Upper lobe of left lung (tissue), 6 donors: Measurements from ENCODE around the gene SLC9A9. TPM values are rescaled to one million over a fixed set of nuclear protein-coding genes. Genes with fewer than 3 reads are reported as not detected.
"Not testable (repeated sequence)": the region's sequence is repeated elsewhere in the genome, so short reads cannot be mapped to it uniquely, and the experiment has no call there.

Experiments
- ATAC-seq, 2 donors: fragments of 200-7000 bp; cut with Tn5 transposase; one replicate each; pipeline ENCODE4 v1.9.1; 2022; ENCODE audit warnings: mild to moderate bottlenecking in 2 of 2, moderate library complexity in 2 of 2; ENCODE audit not compliant: low FRiP score in 2 of 2
- DNase-seq, 2 donors: peaks; one replicate each; pipeline ENCODE4 v3.0.0-alpha.2; 2019 to 2020
- H3K27ac ChIP-seq, 4 donors: fragments of 200-600 bp; sonication (generic); one replicate each; pipeline ENCODE4 v1.5.1; 2016 to 2019
- H3K27me3 ChIP-seq, 4 donors: fragments of 200-600 bp; sonication (generic); one replicate each; pipeline ENCODE4 v1.5.1; 2017 to 2019
- H3K36me3 ChIP-seq, 4 donors: fragments of 200-600 bp; sonication (generic); one replicate each; pipeline ENCODE4 v1.5.1; 2016 to 2019
- H3K4me1 ChIP-seq, 4 donors: fragments of 200-600 bp; sonication (generic); one replicate each; pipeline ENCODE4 v1.5.1; 2018 to 2019
- H3K4me3 ChIP-seq, 4 donors: fragments of 200-600 bp; sonication (generic); one replicate each; pipeline ENCODE4 v1.5.1; 2017 to 2019; ENCODE audit warnings: mild to moderate bottlenecking in 2 of 4, moderate library complexity in 1 of 4
- H3K9me3 ChIP-seq, 4 donors: fragments of 200-600 bp; sonication (generic); one replicate each; pipeline ENCODE4 v1.5.1; 2018 to 2019
- EP300 ChIP-seq, 4 donors: sonication (generic); formaldehyde crosslinking; IDR thresholded peaks; one replicate each; pipeline ENCODE4 v1.5.1; 2017; ENCODE audit warnings: antibody characterized with exemption in 4 of 4, control low read depth in 2 of 4
- POLR2A ChIP-seq, 4 donors: fragments of 450-650 bp; IDR thresholded peaks; one replicate each; pipeline ENCODE4 v1.5.1; 2016 to 2017; ENCODE audit warnings: antibody characterized with exemption in 4 of 4, mild to moderate bottlenecking in 2 of 4
- POLR2AphosphoS5 ChIP-seq, 2 donors: sonication (generic); formaldehyde crosslinking; IDR thresholded peaks; one replicate each; pipeline ENCODE4 v1.5.1; 2017; ENCODE audit warnings: antibody characterized with exemption in 2 of 2
- WGBS, 2 donors: methylation state at CpG; one replicate each; pipeline ENCODE4 v1.1.5; 2017 to 2018; 5-methylcytosine and 5-hydroxymethylcytosine counted together
- total RNA-seq, 6 donors: library from RNA; depleted of rRNA in 4 of 6; stranded (reverse); fragments of >200 nt in 4 of 6; gene quantifications; one replicate each; pipeline versions ENCODE4 v1.1.0 to v1.2.1, GENCODE V29; 2016 to 2021
- TF ChIP-seq, protein P1 (sequence below), 6 experiments: fragments of 450-650 bp in 4 of 6; fragments of 200-600 bp in 2 of 6; sonication (generic) in 2 of 6; IDR thresholded peaks; one replicate each; pipeline ENCODE4 v1.5.1; 2016 to 2019; ENCODE audit warnings: antibody characterized with exemption in 6 of 6
- donor health status: DM: no; HTN: no; CAD: no; lungs with moderate emphysema.
- donor health status: DM: no; HTN: yes; CAD: no; lungs with severe emphysema.

Gene SLC9A9
- total RNA-seq, 6 donors from 2014 or later, result 4.2 to 20.4 (median 8.7) TPM

DNA sequence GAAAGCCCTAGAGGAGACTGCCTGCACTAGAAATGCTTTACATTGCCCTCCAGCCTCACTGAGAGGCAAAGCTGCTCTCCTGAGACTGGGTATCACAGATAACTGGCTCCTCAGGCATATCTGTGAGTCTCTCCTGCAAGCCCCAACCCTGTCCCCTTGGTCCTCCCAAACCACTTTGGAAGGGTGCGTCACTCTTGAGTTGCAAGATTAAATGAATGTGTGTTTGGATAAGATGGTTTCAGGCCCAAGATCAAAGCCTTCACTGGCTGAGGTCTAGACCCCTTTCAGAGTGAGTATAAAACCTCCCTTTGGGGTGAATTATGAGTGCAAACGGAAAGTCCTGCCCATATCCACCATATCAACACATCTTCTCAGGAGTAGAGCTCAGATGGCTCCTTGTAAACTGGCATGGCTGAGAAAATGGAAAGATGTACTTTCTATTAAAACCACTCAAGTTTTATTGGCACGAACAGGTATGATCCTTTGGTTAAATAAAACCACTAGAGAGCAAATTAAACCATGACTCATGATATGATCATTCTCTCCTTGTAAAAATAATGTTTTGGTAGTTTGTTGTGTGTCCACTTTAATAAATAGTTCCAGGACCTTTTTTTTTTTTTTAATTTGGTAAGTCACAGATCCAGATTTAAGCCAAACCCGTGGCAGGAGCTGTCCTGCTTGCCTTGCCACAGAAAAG is 564.7 kb downstream of the SLC9A9 start:
- 84 to 85% methylated on average over 4 of the region's 4 CpGs for WGBS, 2 donors
- DNase-seq (no peak), ATAC-seq (no peak)
- Histone ChIP-seq H3K9me3 (no peaks in the 10 kb centered on the region), H3K4me3 (no peak overlapping the region), H3K27me3 (no peaks in the 10 kb centered on the region), H3K27ac (no peak overlapping the region), H3K36me3 (no peaks in the 10 kb centered on the region), H3K4me1 (no peaks in the 10 kb centered on the region)
- TF ChIP-seq, protein P1, sequence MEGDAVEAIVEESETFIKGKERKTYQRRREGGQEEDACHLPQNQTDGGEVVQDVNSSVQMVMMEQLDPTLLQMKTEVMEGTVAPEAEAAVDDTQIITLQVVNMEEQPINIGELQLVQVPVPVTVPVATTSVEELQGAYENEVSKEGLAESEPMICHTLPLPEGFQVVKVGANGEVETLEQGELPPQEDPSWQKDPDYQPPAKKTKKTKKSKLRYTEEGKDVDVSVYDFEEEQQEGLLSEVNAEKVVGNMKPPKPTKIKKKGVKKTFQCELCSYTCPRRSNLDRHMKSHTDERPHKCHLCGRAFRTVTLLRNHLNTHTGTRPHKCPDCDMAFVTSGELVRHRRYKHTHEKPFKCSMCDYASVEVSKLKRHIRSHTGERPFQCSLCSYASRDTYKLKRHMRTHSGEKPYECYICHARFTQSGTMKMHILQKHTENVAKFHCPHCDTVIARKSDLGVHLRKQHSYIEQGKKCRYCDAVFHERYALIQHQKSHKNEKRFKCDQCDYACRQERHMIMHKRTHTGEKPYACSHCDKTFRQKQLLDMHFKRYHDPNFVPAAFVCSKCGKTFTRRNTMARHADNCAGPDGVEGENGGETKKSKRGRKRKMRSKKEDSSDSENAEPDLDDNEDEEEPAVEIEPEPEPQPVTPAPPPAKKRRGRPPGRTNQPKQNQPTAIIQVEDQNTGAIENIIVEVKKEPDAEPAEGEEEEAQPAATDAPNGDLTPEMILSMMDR (IDR thresholded peaks at IDR 0.05), result no peak
- TF ChIP-seq EP300 (IDR thresholded peaks at IDR 0.05), result no peak
- TF ChIP-seq POLR2AphosphoS5 (IDR thresholded peaks at IDR 0.05), result no peak
- TF ChIP-seq POLR2A (IDR thresholded peaks at IDR 0.05), result no peak

DNA sequence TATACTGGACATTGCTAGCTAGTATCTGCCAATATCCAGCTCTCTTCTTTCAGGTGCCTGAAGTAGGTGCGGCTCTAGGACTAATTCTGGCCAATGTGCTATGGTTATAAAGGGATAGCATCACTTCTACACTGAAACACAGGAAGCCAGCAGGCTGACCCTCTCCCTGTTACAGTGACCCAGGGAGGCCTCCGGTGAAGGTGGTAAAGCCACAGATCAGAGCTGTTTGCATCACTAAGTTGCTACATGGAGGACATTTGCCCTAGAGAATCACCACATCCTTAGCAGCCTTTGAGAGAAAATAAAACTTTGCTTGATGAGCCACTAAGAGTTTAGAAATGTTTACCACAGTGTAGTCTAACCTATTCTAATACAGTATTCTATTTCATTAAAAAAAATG is 567.3 kb downstream of the SLC9A9 start:
- Histone ChIP-seq H3K4me1 (no peaks in the 10 kb centered on the region), H3K27me3 (no peaks in the 10 kb centered on the region), H3K27ac (no peak overlapping the region), H3K4me3 (no peak overlapping the region), H3K36me3 (no peaks in the 10 kb centered on the region), H3K9me3 (no peaks in the 10 kb centered on the region)
- no peak for ATAC-seq
- 93 to 95% methylated on average over 2 of the region's 2 CpGs for WGBS, 2 donors
- TF ChIP-seq EP300 (IDR thresholded peaks at IDR 0.05), result no peak
- TF ChIP-seq POLR2AphosphoS5 (IDR thresholded peaks at IDR 0.05), result no peak
- TF ChIP-seq, protein P1 (IDR thresholded peaks at IDR 0.05), result no peak
- DNase-seq, result no peak

DNA sequence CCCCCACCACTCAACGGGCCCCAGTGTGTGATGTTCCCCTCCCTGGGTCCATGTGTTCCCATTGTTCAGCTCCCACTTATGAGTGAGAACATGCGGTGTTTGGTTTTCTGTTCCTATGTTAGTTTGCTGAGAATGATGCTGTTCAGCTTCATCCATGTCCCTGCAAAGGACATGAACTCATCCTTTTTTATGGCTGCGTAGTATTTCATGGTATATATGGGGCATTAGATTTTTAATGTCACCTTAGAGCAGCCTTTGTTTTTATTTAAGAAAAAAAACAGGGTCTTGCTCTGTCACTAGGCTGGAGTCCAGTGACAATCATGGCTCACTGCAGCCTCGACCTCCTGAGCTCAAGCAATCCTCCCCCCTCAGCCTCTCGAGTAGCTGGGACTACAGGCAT is 568.7 kb downstream of the SLC9A9 start:
- DNase-seq, H3K27ac ChIP-seq, H3K4me3 ChIP-seq, ATAC-seq, H3K9me3 ChIP-seq, H3K27me3 ChIP-seq, H3K36me3 ChIP-seq, H3K4me1 ChIP-seq: not testable (repeated sequence)
- WGBS, 2 donors, result 87 to 89% methylated on average over 5 of the region's 5 CpGs

DNA sequence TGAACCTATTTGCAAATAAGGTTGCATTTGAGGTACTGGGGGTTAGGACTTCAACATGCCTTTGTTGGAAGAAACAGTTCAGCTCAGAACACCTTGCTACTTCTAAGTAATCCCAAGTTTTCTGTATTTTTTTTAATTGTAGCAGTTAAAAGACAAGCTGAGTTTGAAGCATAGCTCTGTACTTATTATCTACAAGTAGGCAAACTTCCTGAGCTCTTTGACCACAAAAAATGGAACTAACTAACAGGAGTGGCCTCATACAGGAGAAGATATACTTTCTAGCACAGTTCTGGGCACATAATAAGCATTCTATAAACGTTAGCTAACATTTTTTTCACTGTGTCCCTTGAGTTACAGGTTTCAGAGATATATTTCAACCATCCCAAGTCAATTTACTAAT is 569.5 kb downstream of the SLC9A9 start:
- H3K4me1 ChIP-seq, result no peaks in the 10 kb centered on the region
- no peaks in the 10 kb centered on the region for H3K36me3 ChIP-seq
- no peak overlapping the region for H3K27ac ChIP-seq
- ATAC-seq (no peak), DNase-seq (no peak)
- 57 to 76% methylated on average over 1 of the region's 1 CpG for WGBS, 2 donors
- H3K4me3 ChIP-seq, result no peak overlapping the region
- no peaks in the 10 kb centered on the region for H3K9me3 ChIP-seq
- TF ChIP-seq POLR2A (IDR thresholded peaks at IDR 0.05) (no peak), POLR2AphosphoS5 (IDR thresholded peaks at IDR 0.05) (no peak), EP300 (IDR thresholded peaks at IDR 0.05) (no peak)
- TF ChIP-seq, protein P1 (IDR thresholded peaks at IDR 0.05), result no peak
- no peaks in the 10 kb centered on the region for H3K27me3 ChIP-seq

DNA sequence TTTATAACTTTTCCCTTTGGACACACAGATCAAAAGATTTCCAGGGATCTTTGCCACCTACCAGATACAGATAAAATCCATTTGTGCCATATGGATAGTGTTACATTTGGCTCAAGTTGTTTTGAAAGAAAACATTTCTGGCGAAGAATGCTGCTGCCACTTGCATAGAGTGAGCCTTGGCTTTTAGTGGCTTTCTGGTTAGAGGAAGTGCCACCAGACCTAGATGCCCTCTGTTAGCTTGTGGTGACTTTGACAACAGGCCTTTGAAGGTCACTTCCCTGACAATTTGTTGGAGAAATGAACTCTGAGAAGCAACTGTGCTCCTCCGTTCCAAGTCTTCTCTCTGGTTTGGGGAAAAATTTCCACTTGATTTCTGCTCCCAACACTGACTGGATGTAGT is 570.7 kb downstream of the SLC9A9 start:
- Histone ChIP-seq H3K27me3 (no peaks in the 10 kb centered on the region), H3K4me1 (no peaks in the 10 kb centered on the region), H3K27ac (no peak overlapping the region), H3K4me3 (no peak overlapping the region), H3K36me3 (no peaks in the 10 kb centered on the region), H3K9me3 (no peaks in the 10 kb centered on the region)
- TF ChIP-seq POLR2A (IDR thresholded peaks at IDR 0.05) (no peak), EP300 (IDR thresholded peaks at IDR 0.05) (no peak), POLR2AphosphoS5 (IDR thresholded peaks at IDR 0.05) (no peak)
- TF ChIP-seq, protein P1 (IDR thresholded peaks at IDR 0.05), result no peak
- 92 to 100% methylated on average over 2 of the region's 2 CpGs for WGBS, 2 donors
- no peak for ATAC-seq
- no peak for DNase-seq
